CD4-positive, alpha-beta T cell (primary cell): ENCODE data around the gene APC2. TPM values are rescaled to one million over a fixed set of nuclear protein-coding genes. Genes with fewer than 3 reads are reported as not detected.
A peak's percentile ranks its signal among the peaks of the same experiment; 100 is the strongest.

ENCODE experiments used
- ATAC-seq: fragments of 200-7000 bp; cut with Tn5 transposase; one replicate; pipeline ENCODE4 v1.10.0; 2022; ENCODE audit warnings: mild to moderate bottlenecking; ENCODE audit not compliant: poor library complexity
- CTCF ChIA-PET: fragments of 350-600 bp; sonication (Branson Sonifier 250); formaldehyde crosslinking; loops from one replicate; lab custom pipeline; 2021; ENCODE audit warnings: antibody characterized with exemption, inconsistent platforms; lab: Charles Lee
- POLR2A ChIA-PET: fragments of 350-600 bp; sonication (Branson Sonifier 250); formaldehyde crosslinking; loops from one replicate; lab custom pipeline; 2021; ENCODE audit warnings: antibody characterized with exemption, inconsistent platforms; lab: Charles Lee
- DNase-seq, 14 experiments: peaks; one replicate each; pipeline ENCODE4 v3.0.0-alpha.2; 2013 to 2020; ENCODE audit warnings: mixed read lengths in 2 of 14
- H3K27ac ChIP-seq, 2 donors: one replicate each; pipeline versions ENCODE4 v1.5.1 to v1.7.0; 2013; ENCODE audit warnings: low read length in 2 of 2, low read depth in 1 of 2, mild to moderate bottlenecking in 1 of 2
- H3K27me3 ChIP-seq, 2 experiments: 1 replicate in 1 of 2; 2 replicates in 1 of 2; pipeline versions ENCODE4 v1.6.1 to v1.7.0; 2013; ENCODE audit warnings: low read length in 2 of 2, control low read depth in 1 of 2, mild to moderate bottlenecking in 1 of 2, moderate library complexity in 1 of 2; ENCODE audit not compliant: insufficient read depth in 2 of 2, control insufficient read depth in 1 of 2
- H3K36me3 ChIP-seq: one replicate; pipeline ENCODE4 v1.6.1; 2013; ENCODE audit warnings: low read length, control low read depth; ENCODE audit not compliant: insufficient read depth
- H3K4me1 ChIP-seq: one replicate; pipeline ENCODE4 v1.6.1; 2013; ENCODE audit warnings: low read length, control low read depth; ENCODE audit not compliant: insufficient read depth
- H3K4me3 ChIP-seq: one replicate; pipeline ENCODE4 v1.5.1; 2013; ENCODE audit warnings: mild to moderate bottlenecking, low read length, moderate library complexity
- H3K9me3 ChIP-seq, 2 experiments: 1 replicate in 1 of 2; 2 replicates in 1 of 2; pipeline versions ENCODE4 v1.6.1 to v1.7.0; 2013; ENCODE audit warnings: low read length in 2 of 2, mild to moderate bottlenecking in 2 of 2, control low read depth in 1 of 2, moderate library complexity in 1 of 2; ENCODE audit not compliant: control insufficient read depth in 1 of 2, insufficient read depth in 1 of 2
- H3K27ac Mint-ChIP-seq: one replicate; pipeline ENCODE4 v1.8.0; 2020; ENCODE audit warnings: mixed read lengths
- H3K27me3 Mint-ChIP-seq: one replicate; pipeline ENCODE4 v1.8.0; 2021; ENCODE audit warnings: mixed read lengths
- H3K36me3 Mint-ChIP-seq: one replicate; pipeline ENCODE4 v1.8.0; 2021; ENCODE audit warnings: low read depth, mixed read lengths
- H3K4me1 Mint-ChIP-seq: one replicate; pipeline ENCODE4 v1.8.0; 2021; ENCODE audit warnings: low read depth, mixed read lengths
- H3K4me3 Mint-ChIP-seq: one replicate; pipeline ENCODE4 v1.8.0; 2020; ENCODE audit warnings: mild to moderate bottlenecking, mixed read lengths
- H3K9me3 Mint-ChIP-seq: one replicate; pipeline ENCODE4 v1.8.0; 2020; ENCODE audit warnings: mixed read lengths
- intact Hi-C, 2 experiments: fragments of 100-400 bp; cut with DNase I in 1 of 2; cut with micrococcal nuclease in 1 of 2; formaldehyde crosslinking; loops; one replicate each; pipeline versions ENCODE4 v1.15.1 to v1.9.0; 2023 to 2025; cut with DNase I, micrococcal nuclease
- total RNA-seq, 174 experiments: library from RNA in 2 of 174; stranded (reverse) in 2 of 174; gene quantifications; one replicate each; pipeline ENCODE4 v1.2.3 and lab custom pipeline; 2021 to 2026
- TF ChIP-seq, protein P1 (sequence below): fragments of 200-600 bp; IDR thresholded peaks from one replicate; pipeline ENCODE4 v1.8.0; 2022; ENCODE audit warnings: antibody characterized with exemption, mild to moderate bottlenecking

Gene APC2
- total RNA-seq, 2 experiments from 2014 or later: 0.20 to 0.30 TPM

DNA sequence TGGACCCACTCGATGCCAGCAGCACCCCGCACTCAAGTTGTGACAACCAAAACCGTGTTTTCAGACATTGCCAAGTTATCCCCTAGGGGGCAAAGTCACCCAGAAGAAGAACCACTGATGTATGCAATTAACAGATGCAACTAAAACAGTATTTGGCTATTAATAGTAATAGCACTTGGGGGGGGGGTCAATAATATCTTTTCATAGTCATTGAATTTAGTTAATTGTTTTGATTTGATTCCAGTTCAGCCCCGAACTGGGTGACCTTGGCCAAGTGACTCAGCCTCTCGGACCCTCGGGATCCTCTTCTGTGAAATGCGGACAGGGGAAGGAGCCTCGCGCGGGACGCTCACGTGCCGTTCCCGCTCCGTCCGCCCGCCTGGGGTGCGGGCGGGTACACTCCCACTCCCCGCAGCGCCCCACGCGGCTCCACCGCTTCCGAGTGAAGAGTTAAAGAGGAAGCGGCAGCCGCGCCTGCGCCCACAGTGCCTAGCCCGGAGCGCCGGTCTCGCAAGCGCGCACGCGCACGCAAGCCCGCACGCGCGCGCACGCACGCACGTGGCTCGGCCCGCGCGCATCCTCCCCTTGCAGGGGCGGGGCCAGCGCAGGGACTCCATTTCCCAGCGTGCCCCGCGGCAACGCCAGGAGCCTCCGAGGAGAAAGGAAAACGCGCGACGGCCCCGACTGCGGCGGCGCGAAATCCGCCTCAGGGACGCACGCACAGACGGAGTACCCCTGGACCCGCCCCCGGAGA is 43.0 kb upstream of the APC2 start:
- CTCF ChIA-PET: no interaction called here
- Histone ChIP-seq H3K27me3 (peaks cover 0 to 11% of the 10 kb centered on the region in 2 experiments), H3K27ac (peak overlapping the region; percentile 52 to 73), H3K36me3 (peaks cover 21% of the 10 kb centered on the region), H3K9me3 (no peaks in the 10 kb centered on the region), H3K4me1 (peaks cover 56% of the 10 kb centered on the region), H3K4me3 (peak overlapping the region; percentile 51)
- Mint-ChIP-seq H3K9me3 (no peaks in the 10 kb centered on the region), H3K4me3 (peak overlapping the region; percentile 92), H3K36me3 (peaks cover 28% of the 10 kb centered on the region), H3K4me1 (peaks cover 46% of the 10 kb centered on the region), H3K27ac (peak overlapping the region; percentile 78), H3K27me3 (no peaks in the 10 kb centered on the region)
- ATAC-seq (peak; percentile 79), DNase-seq (peak; percentile 98 to 100 (median 99))
- intact Hi-C loops: loop anchor here (1.0 to 10.0 kb wide), 8 partner anchors 24 to 858 kb away; partner anchors contain the start of genes NDUFS7 (in 2 of the 2), RPS15 (in 2 of the 2), BSG (in 1 of the 2) and FAM174C (in 1 of the 2)
- POLR2A ChIA-PET: no interaction called here
- TF ChIP-seq, protein P1, sequence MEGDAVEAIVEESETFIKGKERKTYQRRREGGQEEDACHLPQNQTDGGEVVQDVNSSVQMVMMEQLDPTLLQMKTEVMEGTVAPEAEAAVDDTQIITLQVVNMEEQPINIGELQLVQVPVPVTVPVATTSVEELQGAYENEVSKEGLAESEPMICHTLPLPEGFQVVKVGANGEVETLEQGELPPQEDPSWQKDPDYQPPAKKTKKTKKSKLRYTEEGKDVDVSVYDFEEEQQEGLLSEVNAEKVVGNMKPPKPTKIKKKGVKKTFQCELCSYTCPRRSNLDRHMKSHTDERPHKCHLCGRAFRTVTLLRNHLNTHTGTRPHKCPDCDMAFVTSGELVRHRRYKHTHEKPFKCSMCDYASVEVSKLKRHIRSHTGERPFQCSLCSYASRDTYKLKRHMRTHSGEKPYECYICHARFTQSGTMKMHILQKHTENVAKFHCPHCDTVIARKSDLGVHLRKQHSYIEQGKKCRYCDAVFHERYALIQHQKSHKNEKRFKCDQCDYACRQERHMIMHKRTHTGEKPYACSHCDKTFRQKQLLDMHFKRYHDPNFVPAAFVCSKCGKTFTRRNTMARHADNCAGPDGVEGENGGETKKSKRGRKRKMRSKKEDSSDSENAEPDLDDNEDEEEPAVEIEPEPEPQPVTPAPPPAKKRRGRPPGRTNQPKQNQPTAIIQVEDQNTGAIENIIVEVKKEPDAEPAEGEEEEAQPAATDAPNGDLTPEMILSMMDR: peak; percentile 62

GRCh38 chr19:1407528-1408299 is 42.2 kb upstream of the APC2 start, which contains the start of gene DAZAP1:
Gene DAZAP1, plus strand, starts transcription at chr19:1407586. Its CDS starts 188 bp downstream, at chr19:1407774.
- H3K9me3 ChIP-seq: no peaks in the 10 kb centered on the region
- peak within 1 kb of the TSS; percentile 91 for H3K27ac ChIP-seq
- DNase-seq (peak in 12 of 14 experiments; percentile 14 to 71 (median 38)), ATAC-seq (no peak)
- Mint-ChIP-seq H3K27me3 (no peaks in the 10 kb centered on the region), H3K27ac (peak within 1 kb of the TSS; percentile 97), H3K4me1 (peaks cover 47% of the 10 kb centered on the region), H3K4me3 (peak within 1 kb of the TSS; percentile 92), H3K9me3 (no peaks in the 10 kb centered on the region), H3K36me3 (peaks cover 32% of the 10 kb centered on the region)
- peaks cover 27% of the 10 kb centered on the region for H3K36me3 ChIP-seq
- ChIA-PET CTCF (interaction anchor here (1.1 kb wide), 1 partner anchor 163 kb away, joined by 3 read pairs; no protein-coding TSS in a partner anchor), POLR2A (interaction anchor here (1.2 kb wide), 1 partner anchor 60 kb away, joined by 3 read pairs; no protein-coding TSS in a partner anchor)
- intact Hi-C loops: loop anchor here (1.0 to 10.0 kb wide), 8 partner anchors 24 to 857 kb away; partner anchors contain the start of genes RPS15 (in 2 of the 2), BSG (in 1 of the 2), FAM174C (in 1 of the 2) and NDUFS7 (in 1 of the 2)
- H3K4me3 ChIP-seq: peak within 1 kb of the TSS; percentile 89
- H3K27me3 ChIP-seq: peaks cover 0 to 5% of the 10 kb centered on the region in 2 experiments
- TF ChIP-seq, protein P1: no peak
- H3K4me1 ChIP-seq: peaks cover 56% of the 10 kb centered on the region
